Fibroblast of lung (primary cell): ENCODE results near the gene PKN1.

Experiments used
- EZH2 ChIP-seq: IDR thresholded peaks from 2 replicates; pipeline ENCODE4 v1.5.1; 2012; ENCODE audit warnings: low read length, control low read depth, mild to moderate bottlenecking; ENCODE audit errors: missing control alignments
- TF ChIP-seq, protein P1 (sequence below), 2 donors: IDR thresholded peaks in 1 of 2; conservative IDR thresholded peaks in 1 of 2; 1 replicate in 1 of 2; 2 replicates in 1 of 2; pipeline ENCODE4 v1.5.1; 2011 to 2012; ENCODE audit warnings: low read length in 2 of 2, control low read depth in 1 of 2, inconsistent platforms in 1 of 2, low read depth in 1 of 2, mild to moderate bottlenecking in 1 of 2

DNA sequence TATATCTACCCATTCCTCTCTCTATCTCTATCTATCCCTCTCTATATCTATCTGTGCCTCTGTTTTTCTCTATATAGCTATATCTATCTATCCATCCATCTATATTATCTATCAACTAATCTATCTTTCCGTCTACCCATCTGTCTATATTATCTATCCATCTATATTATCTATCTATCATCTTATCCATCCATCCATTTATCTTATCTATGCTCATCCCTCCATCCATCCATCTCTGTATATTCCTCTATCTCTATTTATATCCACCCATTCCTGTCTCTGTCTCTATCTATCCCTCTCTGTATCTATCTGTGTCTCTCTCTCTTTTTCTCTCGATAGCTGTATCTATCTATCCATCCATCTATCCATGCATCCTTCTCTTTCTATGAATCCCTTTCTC is 27.8 kb downstream of the PKN1 start:
- TF ChIP-seq, protein P1, sequence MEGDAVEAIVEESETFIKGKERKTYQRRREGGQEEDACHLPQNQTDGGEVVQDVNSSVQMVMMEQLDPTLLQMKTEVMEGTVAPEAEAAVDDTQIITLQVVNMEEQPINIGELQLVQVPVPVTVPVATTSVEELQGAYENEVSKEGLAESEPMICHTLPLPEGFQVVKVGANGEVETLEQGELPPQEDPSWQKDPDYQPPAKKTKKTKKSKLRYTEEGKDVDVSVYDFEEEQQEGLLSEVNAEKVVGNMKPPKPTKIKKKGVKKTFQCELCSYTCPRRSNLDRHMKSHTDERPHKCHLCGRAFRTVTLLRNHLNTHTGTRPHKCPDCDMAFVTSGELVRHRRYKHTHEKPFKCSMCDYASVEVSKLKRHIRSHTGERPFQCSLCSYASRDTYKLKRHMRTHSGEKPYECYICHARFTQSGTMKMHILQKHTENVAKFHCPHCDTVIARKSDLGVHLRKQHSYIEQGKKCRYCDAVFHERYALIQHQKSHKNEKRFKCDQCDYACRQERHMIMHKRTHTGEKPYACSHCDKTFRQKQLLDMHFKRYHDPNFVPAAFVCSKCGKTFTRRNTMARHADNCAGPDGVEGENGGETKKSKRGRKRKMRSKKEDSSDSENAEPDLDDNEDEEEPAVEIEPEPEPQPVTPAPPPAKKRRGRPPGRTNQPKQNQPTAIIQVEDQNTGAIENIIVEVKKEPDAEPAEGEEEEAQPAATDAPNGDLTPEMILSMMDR (conservative IDR thresholded peaks at IDR 0.05 in 1 of 2, IDR thresholded peaks at IDR 0.05 in 1 of 2; ENCODE audit: low read depth in 1 of 2, low read length in 2 of 2) = no peak
- TF ChIP-seq EZH2 = no peak
